SK-N-SH treated with all-trans-retinoic acid at 6 μM for 48 hours (cell line): ENCODE results near the gene POLDIP2.

Experiments
- ATAC-seq: fragments of 200-7000 bp; cut with Tn5 transposase; 3 replicates; pipeline ENCODE4 v1.9.1; 2020; ENCODE audit warnings: mild to moderate bottlenecking, moderate library complexity
- ARNTL ChIP-seq: fragments of 450-650 bp; formaldehyde crosslinking; IDR thresholded peaks from 2 replicates; pipeline ENCODE4 v1.5.0; 2020; ENCODE audit warnings: low read depth, mild to moderate bottlenecking, moderate library complexity, borderline replicate concordance
- BACH2 ChIP-seq: fragments of 250-450 bp; sonication (Bioruptor Pico); IDR thresholded peaks from 2 replicates; pipeline ENCODE4 v1.9.0; 2021; ENCODE audit warnings: mild to moderate bottlenecking, borderline replicate concordance
- CSDC2 ChIP-seq: fragments of 250-450 bp; sonication (Bioruptor Pico); IDR thresholded peaks from 2 replicates; pipeline ENCODE4 v1.5.0; 2020; ENCODE audit warnings: mild to moderate bottlenecking, moderate library complexity
- ESRRG ChIP-seq: fragments of 250-450 bp; sonication (Bioruptor Pico); IDR thresholded peaks from 2 replicates; pipeline ENCODE4 v1.6.1; 2021; ENCODE audit warnings: mild to moderate bottlenecking
- GLIS3 ChIP-seq: fragments of 250-450 bp; sonication (Bioruptor Pico); IDR thresholded peaks from 2 replicates; pipeline ENCODE4 v1.5.0; 2020; ENCODE audit warnings: mild to moderate bottlenecking, moderate library complexity
- ISL1 ChIP-seq: fragments of 250-450 bp; sonication (Bioruptor Pico); IDR thresholded peaks from 2 replicates; pipeline ENCODE4 v2.1.2; 2022; ENCODE audit warnings: mild to moderate bottlenecking, moderate library complexity
- PATZ1 ChIP-seq: fragments of 250-450 bp; sonication (Bioruptor Pico); IDR thresholded peaks from 2 replicates; pipeline ENCODE4 v1.8.0; 2020; ENCODE audit warnings: mild to moderate bottlenecking, moderate library complexity, borderline replicate concordance
- POU6F1 ChIP-seq: fragments of 250-450 bp; sonication (Bioruptor Pico); IDR thresholded peaks from 2 replicates; pipeline ENCODE4 v1.8.0; 2021; ENCODE audit warnings: low read depth, mild to moderate bottlenecking, moderate library complexity, borderline replicate concordance
- PPARA ChIP-seq: fragments of 250-450 bp; sonication (Bioruptor Pico); IDR thresholded peaks from 2 replicates; pipeline ENCODE4 v1.5.0; 2020; ENCODE audit warnings: mild to moderate bottlenecking, borderline replicate concordance
- RARB ChIP-seq: fragments of 250-450 bp; sonication (Bioruptor Pico); IDR thresholded peaks from 2 replicates; pipeline ENCODE4 v1.8.0; 2021; ENCODE audit warnings: mild to moderate bottlenecking, moderate library complexity
- SNAI2 ChIP-seq: fragments of 250-450 bp; sonication (Bioruptor Pico); IDR thresholded peaks from 2 replicates; pipeline ENCODE4 v1.5.0; 2020; ENCODE audit warnings: mild to moderate bottlenecking, moderate library complexity
- TCF4 ChIP-seq: fragments of 250-450 bp; sonication (Bioruptor Pico); IDR thresholded peaks from 2 replicates; pipeline ENCODE4 v1.8.0; 2021; ENCODE audit warnings: mild to moderate bottlenecking, moderate library complexity, borderline replicate concordance
- TOX ChIP-seq: fragments of 250-450 bp; sonication (Bioruptor Pico); IDR thresholded peaks from 2 replicates; pipeline ENCODE4 v1.8.0; 2021; ENCODE audit warnings: mild to moderate bottlenecking, moderate library complexity, borderline replicate concordance
- ZC3H10 ChIP-seq: fragments of 250-450 bp; sonication (Bioruptor Pico); IDR thresholded peaks from 2 replicates; pipeline ENCODE4 v1.5.1; 2021; ENCODE audit warnings: mild to moderate bottlenecking, moderate library complexity
- ZFP3 ChIP-seq: fragments of 250-450 bp; sonication (Bioruptor Pico); IDR thresholded peaks from 2 replicates; pipeline ENCODE4 v1.5.0; 2020; ENCODE audit warnings: mild to moderate bottlenecking, moderate library complexity
- ZFP30 ChIP-seq: fragments of 450-650 bp; formaldehyde crosslinking; IDR thresholded peaks from 2 replicates; pipeline ENCODE4 v1.5.0; 2022; ENCODE audit warnings: mild to moderate bottlenecking, moderate library complexity
- ZNF565 ChIP-seq: fragments of 450-650 bp; formaldehyde crosslinking; conservative IDR thresholded peaks from 2 replicates; pipeline ENCODE4 v1.5.0; 2020; ENCODE audit warnings: low read depth, mild to moderate bottlenecking, moderate library complexity
- ZNF70 ChIP-seq: fragments of 450-650 bp; formaldehyde crosslinking; IDR thresholded peaks from 2 replicates; pipeline ENCODE4 v1.5.0; 2020; ENCODE audit warnings: mild to moderate bottlenecking, moderate library complexity
- ZNF8 ChIP-seq: fragments of 450-650 bp; formaldehyde crosslinking; IDR thresholded peaks from 2 replicates; pipeline ENCODE4 v1.5.0; 2020; ENCODE audit warnings: mild to moderate bottlenecking, moderate library complexity
- TF ChIP-seq, protein P1 (sequence below): fragments of 250-450 bp; sonication (Bioruptor Pico); IDR thresholded peaks from 2 replicates; pipeline ENCODE4 v1.5.0; 2020; ENCODE audit warnings: mild to moderate bottlenecking, moderate library complexity
- TF ChIP-seq, protein P2 (sequence below): fragments of 250-450 bp; sonication (Bioruptor Pico); IDR thresholded peaks from 2 replicates; pipeline ENCODE4 v1.5.1; 2020; ENCODE audit warnings: low read depth, mild to moderate bottlenecking, moderate library complexity

Gene POLDIP2

DNA sequence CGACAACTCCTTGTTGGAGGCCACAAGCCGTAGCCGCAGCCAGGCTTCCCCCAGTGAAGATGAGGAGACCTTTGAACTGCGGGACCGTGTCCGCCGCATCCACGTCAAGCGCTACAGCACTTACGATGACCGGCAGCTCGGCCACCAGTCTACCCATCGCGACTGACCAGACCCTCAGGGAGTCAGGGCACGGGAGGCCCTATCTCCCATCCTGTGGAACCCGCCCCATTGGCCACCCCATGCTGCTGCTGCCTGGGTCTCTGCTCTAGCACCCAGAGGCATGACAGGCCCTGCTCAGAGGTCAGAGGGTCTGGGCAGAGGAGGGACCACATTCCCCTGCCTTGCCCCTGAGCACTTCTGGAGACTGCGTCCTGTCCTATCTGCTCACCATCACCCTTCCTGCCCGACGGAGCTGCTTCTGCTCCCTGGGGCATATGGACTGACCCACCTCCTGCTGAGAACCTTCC, 12.9 kb downstream of the POLDIP2 start:
- ATAC-seq: no peak
- no peak for TF ChIP-seq SNAI2 (CRISPR knock-in tag)
- TF ChIP-seq, protein P1, sequence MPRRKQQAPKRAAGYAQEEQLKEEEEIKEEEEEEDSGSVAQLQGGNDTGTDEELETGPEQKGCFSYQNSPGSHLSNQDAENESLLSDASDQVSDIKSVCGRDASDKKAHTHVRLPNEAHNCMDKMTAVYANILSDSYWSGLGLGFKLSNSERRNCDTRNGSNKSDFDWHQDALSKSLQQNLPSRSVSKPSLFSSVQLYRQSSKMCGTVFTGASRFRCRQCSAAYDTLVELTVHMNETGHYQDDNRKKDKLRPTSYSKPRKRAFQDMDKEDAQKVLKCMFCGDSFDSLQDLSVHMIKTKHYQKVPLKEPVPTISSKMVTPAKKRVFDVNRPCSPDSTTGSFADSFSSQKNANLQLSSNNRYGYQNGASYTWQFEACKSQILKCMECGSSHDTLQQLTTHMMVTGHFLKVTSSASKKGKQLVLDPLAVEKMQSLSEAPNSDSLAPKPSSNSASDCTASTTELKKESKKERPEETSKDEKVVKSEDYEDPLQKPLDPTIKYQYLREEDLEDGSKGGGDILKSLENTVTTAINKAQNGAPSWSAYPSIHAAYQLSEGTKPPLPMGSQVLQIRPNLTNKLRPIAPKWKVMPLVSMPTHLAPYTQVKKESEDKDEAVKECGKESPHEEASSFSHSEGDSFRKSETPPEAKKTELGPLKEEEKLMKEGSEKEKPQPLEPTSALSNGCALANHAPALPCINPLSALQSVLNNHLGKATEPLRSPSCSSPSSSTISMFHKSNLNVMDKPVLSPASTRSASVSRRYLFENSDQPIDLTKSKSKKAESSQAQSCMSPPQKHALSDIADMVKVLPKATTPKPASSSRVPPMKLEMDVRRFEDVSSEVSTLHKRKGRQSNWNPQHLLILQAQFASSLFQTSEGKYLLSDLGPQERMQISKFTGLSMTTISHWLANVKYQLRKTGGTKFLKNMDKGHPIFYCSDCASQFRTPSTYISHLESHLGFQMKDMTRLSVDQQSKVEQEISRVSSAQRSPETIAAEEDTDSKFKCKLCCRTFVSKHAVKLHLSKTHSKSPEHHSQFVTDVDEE (CRISPR knock-in tag): no peak
- no peak for TF ChIP-seq TOX (CRISPR knock-in tag)
- no peak for TF ChIP-seq ZNF8
- TF ChIP-seq ZC3H10 (CRISPR knock-in tag): no peak
- TF ChIP-seq RARB (CRISPR knock-in tag): no peak
- no peak for TF ChIP-seq ISL1
- no peak for TF ChIP-seq GLIS3
- no peak for TF ChIP-seq CSDC2 (CRISPR knock-in tag)
- no peak for TF ChIP-seq ZNF565 (CRISPR knock-in tag)
- no peak for TF ChIP-seq PPARA (CRISPR knock-in tag)
- TF ChIP-seq, protein P2, sequence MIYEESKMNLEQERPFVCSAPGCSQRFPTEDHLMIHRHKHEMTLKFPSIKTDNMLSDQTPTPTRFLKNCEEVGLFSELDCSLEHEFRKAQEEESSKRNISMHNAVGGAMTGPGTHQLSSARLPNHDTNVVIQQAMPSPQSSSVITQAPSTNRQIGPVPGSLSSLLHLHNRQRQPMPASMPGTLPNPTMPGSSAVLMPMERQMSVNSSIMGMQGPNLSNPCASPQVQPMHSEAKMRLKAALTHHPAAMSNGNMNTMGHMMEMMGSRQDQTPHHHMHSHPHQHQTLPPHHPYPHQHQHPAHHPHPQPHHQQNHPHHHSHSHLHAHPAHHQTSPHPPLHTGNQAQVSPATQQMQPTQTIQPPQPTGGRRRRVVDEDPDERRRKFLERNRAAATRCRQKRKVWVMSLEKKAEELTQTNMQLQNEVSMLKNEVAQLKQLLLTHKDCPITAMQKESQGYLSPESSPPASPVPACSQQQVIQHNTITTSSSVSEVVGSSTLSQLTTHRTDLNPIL: no peak
- TF ChIP-seq ESRRG (CRISPR knock-in tag): no peak
- no peak for TF ChIP-seq POU6F1 (CRISPR knock-in tag)
- no peak for TF ChIP-seq ZFP3 (CRISPR knock-in tag)

- ATAC-seq: no peak
- no peak for TF ChIP-seq PATZ1 (CRISPR knock-in tag)
- TF ChIP-seq ZFP3 (CRISPR knock-in tag): no peak
- TF ChIP-seq BACH2 (CRISPR knock-in tag): no peak
- TF ChIP-seq TOX (CRISPR knock-in tag): no peak
- no peak for TF ChIP-seq GLIS3
- TF ChIP-seq RARB (CRISPR knock-in tag): no peak
- no peak for TF ChIP-seq ISL1
- TF ChIP-seq, protein P1 (CRISPR knock-in tag): no peak
- TF ChIP-seq POU6F1 (CRISPR knock-in tag): no peak
- TF ChIP-seq SNAI2 (CRISPR knock-in tag): no peak
- no peak for TF ChIP-seq ARNTL (CRISPR knock-in tag)
- no peak for TF ChIP-seq ZNF70
- TF ChIP-seq PPARA (CRISPR knock-in tag): no peak
- TF ChIP-seq ZNF565 (CRISPR knock-in tag): no peak
- no peak for TF ChIP-seq TCF4 (CRISPR knock-in tag)
- TF ChIP-seq, protein P2: no peak
- TF ChIP-seq ZNF8: no peak
- no peak for TF ChIP-seq ZFP30
These were observed 13.3 kb downstream of the POLDIP2 start for GRCh38 chr17:28344011-28344410.
